Chondrocyte (in vitro differentiated cells): Measurements from ENCODE around the gene GH2. TPM values are rescaled to one million over a fixed set of nuclear protein-coding genes. Genes with fewer than 3 reads are reported as not detected.
A peak's percentile ranks its signal among the peaks of the same experiment; 100 is the strongest.
"Not testable (repeated sequence)": the region's sequence is repeated elsewhere in the genome, so short reads cannot be mapped to it uniquely, and the experiment has no call there.

Source experiments
- DNase-seq: peaks from one replicate; pipeline ENCODE4 v3.0.0; 2021; ENCODE audit warnings: mixed read lengths, low spot score
- H3K27ac Mint-ChIP-seq: one replicate; pipeline ENCODE4 v1.8.0; 2021; ENCODE audit warnings: mild to moderate bottlenecking, moderate library complexity, mixed read lengths; ENCODE audit not compliant: unreplicated experiment
- H3K27me3 Mint-ChIP-seq: 2 replicates; pipeline ENCODE4 v1.8.0; 2021; ENCODE audit warnings: low read depth, mixed read lengths
- H3K36me3 Mint-ChIP-seq: 2 replicates; pipeline ENCODE4 v1.8.0; 2021; ENCODE audit warnings: low read depth, mixed read lengths
- H3K4me1 Mint-ChIP-seq: 2 replicates; pipeline ENCODE4 v1.8.0; 2021; ENCODE audit warnings: low read depth, mild to moderate bottlenecking, mixed read lengths
- H3K4me3 Mint-ChIP-seq: one replicate; pipeline ENCODE4 v1.8.0; 2021; ENCODE audit warnings: mild to moderate bottlenecking, moderate library complexity, mixed read lengths; ENCODE audit not compliant: unreplicated experiment
- H3K9me3 Mint-ChIP-seq: 2 replicates; pipeline ENCODE4 v1.8.0; 2021; ENCODE audit warnings: low read depth, mixed read lengths
- total RNA-seq: library from RNA; stranded (reverse); gene quantifications from 3 replicates; pipeline ENCODE4 v1.2.1, GENCODE V29; 2021
- TF ChIP-seq, protein P1 (sequence below): fragments of 200-600 bp; sonication (generic); IDR thresholded peaks from 2 replicates; pipeline ENCODE4 v1.5.0; 2021; ENCODE audit warnings: antibody characterized with exemption, mild to moderate bottlenecking, moderate library complexity

GH2 gene
- total RNA-seq, 1 donor from 2014 or later: not detected

DNA sequence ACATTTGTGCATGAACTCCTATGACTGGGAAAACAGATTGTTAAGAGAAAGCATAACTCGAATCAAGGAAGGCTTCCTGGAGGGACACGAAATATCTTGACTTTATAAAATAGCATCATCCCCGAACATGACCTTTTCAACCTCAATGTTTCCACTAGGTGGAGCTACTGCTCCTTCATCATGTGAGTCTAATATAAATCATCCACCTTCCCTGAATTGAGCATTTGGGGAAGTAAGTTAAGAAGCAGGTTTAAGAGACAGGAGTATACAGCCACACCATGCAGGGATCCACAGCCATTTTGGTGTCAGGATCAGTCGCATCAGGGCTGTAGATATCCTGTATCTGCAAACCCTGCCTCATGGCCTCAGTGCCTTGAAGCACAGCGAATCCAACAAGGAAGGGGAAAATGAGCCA, 22.1 kb upstream of the GH2 start:
- peaks cover 35% of the 10 kb centered on the region for H3K27me3 Mint-ChIP-seq
- not testable (repeated sequence) for H3K4me3 Mint-ChIP-seq, H3K36me3 Mint-ChIP-seq, DNase-seq, H3K4me1 Mint-ChIP-seq, H3K27ac Mint-ChIP-seq, H3K9me3 Mint-ChIP-seq
- TF ChIP-seq, protein P1, sequence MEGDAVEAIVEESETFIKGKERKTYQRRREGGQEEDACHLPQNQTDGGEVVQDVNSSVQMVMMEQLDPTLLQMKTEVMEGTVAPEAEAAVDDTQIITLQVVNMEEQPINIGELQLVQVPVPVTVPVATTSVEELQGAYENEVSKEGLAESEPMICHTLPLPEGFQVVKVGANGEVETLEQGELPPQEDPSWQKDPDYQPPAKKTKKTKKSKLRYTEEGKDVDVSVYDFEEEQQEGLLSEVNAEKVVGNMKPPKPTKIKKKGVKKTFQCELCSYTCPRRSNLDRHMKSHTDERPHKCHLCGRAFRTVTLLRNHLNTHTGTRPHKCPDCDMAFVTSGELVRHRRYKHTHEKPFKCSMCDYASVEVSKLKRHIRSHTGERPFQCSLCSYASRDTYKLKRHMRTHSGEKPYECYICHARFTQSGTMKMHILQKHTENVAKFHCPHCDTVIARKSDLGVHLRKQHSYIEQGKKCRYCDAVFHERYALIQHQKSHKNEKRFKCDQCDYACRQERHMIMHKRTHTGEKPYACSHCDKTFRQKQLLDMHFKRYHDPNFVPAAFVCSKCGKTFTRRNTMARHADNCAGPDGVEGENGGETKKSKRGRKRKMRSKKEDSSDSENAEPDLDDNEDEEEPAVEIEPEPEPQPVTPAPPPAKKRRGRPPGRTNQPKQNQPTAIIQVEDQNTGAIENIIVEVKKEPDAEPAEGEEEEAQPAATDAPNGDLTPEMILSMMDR: peak; percentile 77

DNA sequence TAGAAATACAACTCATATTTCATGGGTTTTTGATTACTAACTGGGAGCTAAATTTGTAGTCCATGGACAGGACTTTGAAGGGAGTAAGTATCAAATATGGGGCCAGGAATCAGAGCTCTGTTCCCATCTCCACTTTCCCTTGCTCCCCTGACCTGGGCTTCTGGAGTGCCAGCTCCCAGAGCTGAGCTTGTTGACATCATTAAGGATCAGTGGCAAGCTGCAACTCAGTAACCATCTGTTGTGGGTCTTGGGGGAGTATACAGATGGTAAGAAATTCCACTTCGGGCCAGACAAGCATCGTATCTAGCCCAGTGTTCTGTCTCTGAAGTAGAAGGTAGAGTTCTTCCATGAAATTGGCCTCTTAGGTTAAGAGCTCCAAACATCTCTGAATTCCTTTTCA, 20.2 kb upstream of the GH2 start:
- not testable (repeated sequence) for H3K9me3 Mint-ChIP-seq, H3K27ac Mint-ChIP-seq, H3K4me3 Mint-ChIP-seq, DNase-seq, H3K36me3 Mint-ChIP-seq, H3K4me1 Mint-ChIP-seq
- peaks cover 22% of the 10 kb centered on the region for H3K27me3 Mint-ChIP-seq

DNA sequence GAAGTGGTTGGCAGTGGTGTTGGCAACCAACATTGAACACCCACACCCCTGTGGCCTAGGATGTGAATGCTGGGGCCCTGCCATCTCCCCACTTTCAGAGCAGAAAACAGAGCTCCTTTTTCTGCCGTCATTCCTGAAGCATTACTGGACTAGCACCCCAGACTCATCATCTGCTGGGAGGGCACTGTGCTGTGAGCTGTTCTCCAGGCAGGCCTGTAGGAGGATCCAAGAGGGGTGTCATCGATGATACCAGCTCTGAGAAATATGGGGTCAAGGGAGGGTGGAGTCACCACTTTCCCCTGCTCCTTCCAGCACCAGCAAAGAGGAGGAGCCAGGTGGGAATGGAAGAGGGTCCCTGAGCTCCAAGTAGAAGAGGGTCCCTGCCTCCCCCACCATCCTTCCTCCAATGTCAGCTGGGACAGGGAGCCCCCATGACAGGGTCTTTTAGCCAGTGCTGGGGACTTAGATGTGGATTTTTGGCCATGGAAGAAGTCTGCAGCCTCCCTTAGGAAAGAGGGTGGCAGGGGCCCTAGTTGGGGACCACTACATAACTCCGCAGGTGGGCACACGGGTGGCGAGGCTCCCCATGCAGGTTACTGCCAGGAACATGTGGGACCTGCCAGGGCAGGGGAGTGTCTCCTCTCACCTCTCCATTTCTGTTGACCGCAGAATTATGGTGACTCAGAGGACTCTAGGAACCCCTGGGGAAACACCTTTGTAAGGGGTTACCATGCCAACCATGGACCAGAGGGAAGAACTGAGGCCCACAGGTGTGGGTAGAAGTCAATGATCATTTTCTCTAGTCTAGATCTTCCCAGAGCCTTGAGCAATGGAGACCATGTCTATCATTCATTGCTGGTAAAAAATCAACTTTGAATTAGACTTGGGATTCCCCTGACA, 17.4 kb upstream of the GH2 start:
- H3K27me3 Mint-ChIP-seq: peaks cover 22% of the 10 kb centered on the region
- H3K27ac Mint-ChIP-seq, H3K4me3 Mint-ChIP-seq, H3K9me3 Mint-ChIP-seq, H3K36me3 Mint-ChIP-seq, H3K4me1 Mint-ChIP-seq: not testable (repeated sequence)
- DNase-seq: peak; percentile 61

DNA sequence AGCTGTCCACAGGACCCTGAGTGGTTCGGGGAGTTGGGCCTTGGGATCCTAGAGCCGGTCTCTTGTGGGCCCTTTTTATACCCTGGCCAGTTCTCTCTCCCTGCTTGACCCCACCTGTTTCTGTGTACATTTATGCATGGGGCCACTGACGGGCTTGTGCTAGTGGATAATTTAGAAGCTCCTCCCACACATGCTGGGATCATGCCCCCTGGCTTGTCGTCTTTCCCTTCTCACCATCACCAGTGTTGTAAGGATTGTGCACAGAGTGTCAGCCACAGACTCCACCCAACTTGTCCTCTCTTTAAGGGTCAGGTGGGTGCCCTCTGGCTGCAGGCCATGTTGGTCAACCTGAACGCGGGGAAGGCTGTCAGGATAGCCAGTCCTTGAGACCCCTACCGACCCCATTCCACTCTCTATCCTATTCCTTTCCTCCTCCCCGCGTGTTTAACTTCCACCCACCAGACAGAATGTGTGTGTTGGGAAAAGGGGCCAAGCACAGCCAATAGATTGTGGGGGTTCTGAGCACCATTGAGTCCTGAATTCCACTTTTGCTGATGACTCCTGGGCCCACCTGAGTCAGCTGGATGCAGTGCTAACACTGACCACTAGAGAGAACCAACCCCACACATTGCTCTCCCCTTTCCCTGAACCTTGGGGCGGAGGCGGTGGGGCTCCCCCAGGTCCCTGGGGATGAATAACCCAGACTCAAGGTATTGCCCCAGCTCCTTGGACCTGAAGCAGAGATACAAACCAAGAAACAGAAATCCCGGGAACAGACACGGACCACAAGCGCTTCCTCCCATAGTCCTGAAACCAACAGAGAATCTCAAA, 15.0 kb upstream of the GH2 start, which contains the start of gene CSH1:
Gene CSH1, minus strand, starts transcription at position 51 of the 831 bp plus-strand sequence. CDS start 63 bp downstream, outside the sequence.
- not testable (repeated sequence) for H3K27ac Mint-ChIP-seq, H3K4me1 Mint-ChIP-seq, H3K9me3 Mint-ChIP-seq, H3K4me3 Mint-ChIP-seq, H3K36me3 Mint-ChIP-seq
- peaks cover 32% of the 10 kb centered on the region for H3K27me3 Mint-ChIP-seq
- peak; percentile 24 for DNase-seq

DNA sequence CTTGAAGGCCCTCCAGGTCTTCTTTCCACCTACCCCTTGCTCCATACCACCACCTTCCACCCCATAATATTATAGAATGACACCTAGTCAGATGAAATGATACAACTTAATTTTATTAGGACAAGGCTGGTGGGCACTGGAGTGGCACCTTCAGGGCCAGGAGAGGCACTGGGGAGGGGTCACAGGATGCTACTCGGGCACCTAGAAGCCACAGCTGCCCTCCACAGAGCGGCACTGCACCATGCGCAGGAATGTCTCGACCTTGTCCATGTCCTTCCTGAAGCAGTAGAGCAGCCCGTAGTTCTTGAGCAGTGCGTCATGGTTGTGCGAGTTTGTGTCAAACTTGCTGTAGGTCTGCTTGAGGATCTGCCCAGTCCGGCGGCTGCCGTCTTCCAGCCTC, 13.1 kb upstream of the GH2 start:
- H3K36me3 Mint-ChIP-seq, H3K4me3 Mint-ChIP-seq, H3K27ac Mint-ChIP-seq, H3K9me3 Mint-ChIP-seq, H3K4me1 Mint-ChIP-seq: not testable (repeated sequence)
- H3K27me3 Mint-ChIP-seq: peaks cover 27% of the 10 kb centered on the region
- DNase-seq: peak; percentile 21

DNA sequence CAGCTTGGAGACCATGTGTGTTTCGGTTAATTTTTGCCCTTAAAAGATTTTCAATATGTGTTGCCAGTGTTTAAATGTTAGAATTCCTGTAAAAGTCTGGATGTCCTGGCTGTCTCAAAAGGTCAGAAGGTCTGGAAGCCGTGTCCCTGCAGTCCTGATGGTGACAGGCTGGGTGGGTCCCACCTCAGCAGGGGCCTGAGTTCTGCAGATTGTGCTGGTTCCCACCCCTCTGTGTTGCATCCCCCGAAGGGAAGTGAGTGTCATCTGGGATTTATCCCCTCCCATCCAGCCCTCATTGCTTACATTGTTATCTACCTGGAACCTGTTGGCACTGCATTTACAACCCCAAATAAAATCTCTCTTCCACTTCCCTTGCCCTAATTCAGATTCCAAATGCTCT, 12.3 kb upstream of the GH2 start:
- DNase-seq, H3K27ac Mint-ChIP-seq, H3K9me3 Mint-ChIP-seq, H3K4me1 Mint-ChIP-seq, H3K4me3 Mint-ChIP-seq, H3K36me3 Mint-ChIP-seq: not testable (repeated sequence)
- H3K27me3 Mint-ChIP-seq: peaks cover 27% of the 10 kb centered on the region

DNA sequence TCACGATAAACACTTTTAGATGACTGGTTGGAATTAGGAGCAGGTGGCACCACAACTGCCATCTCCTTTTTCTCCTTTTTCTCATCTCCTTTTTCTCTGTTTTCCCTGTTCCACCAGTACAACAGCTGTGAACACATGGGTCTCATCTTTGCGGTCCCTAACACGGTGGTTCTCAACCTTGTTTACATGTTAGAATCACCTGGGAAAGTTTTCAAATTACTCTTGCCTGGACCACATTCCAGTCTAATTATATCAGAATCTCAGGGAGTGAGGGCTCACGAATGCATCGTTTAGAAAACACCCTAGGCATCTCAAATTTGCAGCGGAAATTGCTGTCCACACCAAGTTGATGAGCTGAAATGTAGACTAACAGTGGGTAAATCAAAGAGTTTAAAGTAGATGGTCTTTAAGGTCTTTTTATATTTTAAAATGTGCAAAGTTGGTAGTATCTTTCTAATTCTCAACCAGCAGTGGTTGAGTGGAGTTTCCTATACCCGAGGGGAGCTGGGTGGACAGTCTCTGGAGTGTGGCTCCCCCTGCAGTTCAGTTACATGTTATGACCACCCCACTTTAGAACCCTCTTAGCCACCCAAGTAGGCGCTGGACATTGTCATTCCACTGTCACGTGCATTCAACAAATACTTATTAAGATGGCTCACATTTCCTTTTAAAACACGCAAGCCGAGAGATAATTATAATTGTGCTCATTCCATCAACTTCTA, 10.7 kb upstream of the GH2 start:
- not testable (repeated sequence) for H3K4me1 Mint-ChIP-seq, H3K4me3 Mint-ChIP-seq, H3K36me3 Mint-ChIP-seq, DNase-seq, H3K9me3 Mint-ChIP-seq, H3K27ac Mint-ChIP-seq
- peaks cover 31% of the 10 kb centered on the region for H3K27me3 Mint-ChIP-seq
- TF ChIP-seq, protein P1: peak; percentile 56
